Stimulated activated CD8-positive, alpha-beta memory T cell treated with anti-CD3 and anti-CD28 coated beads, Interleukin-15, amount 100 ng/mL, for 4 hours (primary cell): ENCODE measurements around the gene MYNN.
"Not testable (repeated sequence)": the region's sequence is repeated elsewhere in the genome, so short reads cannot be mapped to it uniquely, and the experiment has no call there.

Source experiments
- DNase-seq, 2 donors: peaks; one replicate each; pipeline ENCODE4 v3.0.0-alpha.2; 2020; ENCODE audit warnings: low read depth in 2 of 2

MYNN gene

DNA sequence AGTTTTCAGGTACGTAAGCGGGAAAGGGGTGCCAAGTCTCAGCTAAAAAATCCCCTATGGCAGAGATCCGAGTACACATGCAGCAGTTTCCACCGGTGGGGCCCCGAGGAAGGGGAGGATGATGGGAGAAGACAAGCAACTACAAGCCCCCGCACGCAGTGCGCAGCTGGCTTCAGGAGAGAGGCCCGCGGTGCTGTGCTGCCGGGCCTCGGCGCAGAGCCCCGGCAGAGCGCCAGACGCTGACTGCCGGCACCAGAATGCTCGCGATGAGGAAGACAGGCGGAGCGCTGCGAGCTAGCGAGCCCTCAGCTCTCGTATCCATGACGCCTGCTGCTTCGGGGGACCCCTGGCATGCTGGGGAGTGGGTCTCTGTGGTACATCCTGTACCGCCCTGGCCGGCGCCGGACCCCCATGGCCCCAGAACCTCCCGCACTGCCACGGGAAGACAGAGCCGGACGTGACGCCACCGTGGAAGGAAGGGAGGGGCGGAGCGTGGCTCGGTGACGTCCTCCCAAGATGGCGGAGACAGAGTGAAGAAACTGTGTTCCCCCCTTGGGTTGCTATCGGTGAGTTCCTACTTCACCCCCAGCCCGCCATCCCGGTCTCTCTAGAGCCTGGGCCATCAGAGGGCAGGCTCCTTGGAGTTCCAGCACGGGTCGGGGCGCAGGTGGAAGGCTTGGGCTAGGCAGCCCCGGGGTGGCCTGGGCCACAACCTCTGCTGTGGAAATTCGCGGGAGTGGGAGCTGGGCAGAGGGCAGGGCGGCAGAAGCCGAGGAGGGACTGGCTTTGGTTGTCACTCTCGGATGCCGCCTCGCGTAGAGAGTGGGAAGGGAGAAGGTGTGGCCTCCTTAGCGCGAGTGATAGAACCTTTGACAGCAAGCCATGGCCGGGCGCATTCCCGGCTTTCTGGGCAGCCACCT lies at the start of gene MYNN:
MYNN (plus strand) TSS at position 500 of the 920 bp plus-strand sequence. CDS start 900 bp downstream, outside the sequence.
- peak; percentile 86 to 88 for DNase-seq

- not testable (repeated sequence) for DNase-seq
Observed at GRCh38 chr3:169731857-169732256, 41.3 kb upstream of the MYNN start.

- DNase-seq, result no peak
Observed at GRCh38 chr3:169739067-169739466, 34.1 kb upstream of the MYNN start.

- no peak for DNase-seq
Observed at GRCh38 chr3:169744366-169745054, 28.7 kb upstream of the MYNN start.

DNA sequence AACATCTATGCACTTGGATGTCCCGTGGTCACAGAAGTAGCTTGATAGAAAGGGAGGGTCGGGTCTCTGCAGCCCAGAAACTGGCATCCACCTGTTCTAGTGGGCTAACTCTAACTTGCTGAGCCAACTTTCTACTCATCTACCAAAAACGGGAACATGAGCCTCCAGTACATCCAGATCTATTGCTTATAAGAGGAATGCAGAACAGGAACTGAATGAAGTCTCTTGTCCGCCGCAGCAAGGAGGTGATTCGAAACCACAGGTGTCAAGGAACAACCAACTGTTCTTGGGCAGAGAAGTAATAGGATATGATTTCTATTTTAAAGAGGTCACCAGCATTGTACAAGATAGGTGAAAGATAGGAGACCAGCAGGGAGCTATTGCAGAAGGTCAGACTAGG lies 26.3 kb upstream of the MYNN start:
- no peak for DNase-seq

- no peak for DNase-seq
Observed at GRCh38 chr3:169748670-169749069, 24.5 kb upstream of the MYNN start.

- no peak for DNase-seq
Observed at GRCh38 chr3:169750665-169751064, 22.5 kb upstream of the MYNN start.

DNA sequence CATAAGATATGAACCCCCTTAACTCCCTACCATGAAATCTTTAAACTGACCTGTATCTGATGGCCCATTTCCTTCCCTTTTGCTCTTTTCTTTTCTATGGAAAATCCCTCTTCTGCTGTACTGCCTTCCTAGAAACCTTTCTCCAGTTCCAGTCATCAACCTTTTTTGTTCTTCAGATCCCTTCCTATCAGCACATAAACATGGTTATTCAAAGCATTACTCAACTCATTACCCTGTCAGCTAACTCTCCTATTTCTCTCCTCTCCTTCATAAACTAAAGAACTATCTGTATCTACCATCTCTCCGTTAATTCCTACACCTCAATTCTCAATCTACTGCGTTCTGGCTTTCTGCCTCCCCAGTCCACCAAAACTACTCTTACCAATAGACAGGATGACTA lies 21.3 kb upstream of the MYNN start:
- DNase-seq, result no peak

DNA sequence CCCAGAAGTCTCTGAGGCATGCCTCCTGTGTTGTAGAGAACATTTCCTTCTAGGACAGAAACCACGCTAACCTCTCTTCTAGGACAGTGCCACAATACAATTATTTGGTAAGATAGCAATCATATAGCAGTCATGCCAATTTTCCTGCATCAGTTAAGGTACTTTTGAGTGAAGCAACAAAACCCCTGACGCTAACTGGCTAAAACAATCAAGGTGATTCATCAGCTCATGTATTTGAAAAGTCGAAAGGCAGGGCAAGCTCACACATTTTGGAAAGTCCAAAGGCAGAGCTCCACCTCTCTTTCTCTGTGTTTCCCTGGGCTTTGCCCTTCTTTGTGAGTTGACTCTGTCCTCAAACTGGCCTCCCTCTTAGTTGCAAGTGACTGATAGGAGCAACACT lies 18.5 kb upstream of the MYNN start:
- DNase-seq, result no peak

DNA sequence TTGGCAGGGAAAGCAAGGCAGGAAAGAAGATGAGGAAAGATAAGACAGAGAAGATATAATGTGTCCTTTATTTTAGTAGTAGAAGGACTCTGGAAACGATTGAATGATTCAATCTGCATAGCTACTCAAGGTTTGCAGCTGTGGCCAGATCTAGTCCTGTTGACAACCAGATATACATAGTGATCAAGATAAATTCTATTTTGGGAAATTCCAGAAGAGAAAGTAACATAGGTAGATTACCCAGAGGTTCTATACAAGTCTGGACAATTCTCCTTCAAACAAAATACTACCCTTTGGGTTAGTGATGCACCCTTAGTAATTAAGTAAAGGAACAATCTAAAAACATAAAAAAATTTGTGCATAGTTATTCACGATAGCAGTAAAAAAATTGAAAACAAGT lies 17.7 kb upstream of the MYNN start:
- DNase-seq, result no peak

GRCh38 chr3:169758359-169758994 lies 14.7 kb upstream of the MYNN start:
- DNase-seq, result no peak

GRCh38 chr3:169759256-169759655 lies 13.9 kb upstream of the MYNN start:
- DNase-seq, result no peak

DNA sequence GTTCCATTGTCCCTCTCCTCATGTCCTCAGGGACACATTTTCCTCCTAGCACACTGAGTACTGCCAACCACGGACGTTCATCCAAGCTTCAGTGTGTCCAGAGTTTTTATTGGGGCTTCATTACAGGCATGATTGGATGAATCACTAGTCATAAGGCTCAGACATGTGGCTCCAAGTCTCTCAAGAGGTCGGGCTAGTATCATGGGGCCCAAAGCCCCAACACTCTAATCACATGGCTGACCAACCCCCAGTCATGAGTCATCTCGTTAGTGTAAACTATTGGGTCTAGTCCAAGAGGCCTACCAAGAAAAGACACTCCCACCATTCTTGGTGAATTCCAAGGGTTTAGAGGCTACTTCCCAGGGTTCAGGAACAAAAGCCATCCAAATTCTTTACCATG lies 12.7 kb upstream of the MYNN start:
- DNase-seq, result no peak

- peak in 1 of 2 donors; percentile 44 for DNase-seq
Observed at GRCh38 chr3:169764312-169764881, 8.8 kb upstream of the MYNN start.

DNA sequence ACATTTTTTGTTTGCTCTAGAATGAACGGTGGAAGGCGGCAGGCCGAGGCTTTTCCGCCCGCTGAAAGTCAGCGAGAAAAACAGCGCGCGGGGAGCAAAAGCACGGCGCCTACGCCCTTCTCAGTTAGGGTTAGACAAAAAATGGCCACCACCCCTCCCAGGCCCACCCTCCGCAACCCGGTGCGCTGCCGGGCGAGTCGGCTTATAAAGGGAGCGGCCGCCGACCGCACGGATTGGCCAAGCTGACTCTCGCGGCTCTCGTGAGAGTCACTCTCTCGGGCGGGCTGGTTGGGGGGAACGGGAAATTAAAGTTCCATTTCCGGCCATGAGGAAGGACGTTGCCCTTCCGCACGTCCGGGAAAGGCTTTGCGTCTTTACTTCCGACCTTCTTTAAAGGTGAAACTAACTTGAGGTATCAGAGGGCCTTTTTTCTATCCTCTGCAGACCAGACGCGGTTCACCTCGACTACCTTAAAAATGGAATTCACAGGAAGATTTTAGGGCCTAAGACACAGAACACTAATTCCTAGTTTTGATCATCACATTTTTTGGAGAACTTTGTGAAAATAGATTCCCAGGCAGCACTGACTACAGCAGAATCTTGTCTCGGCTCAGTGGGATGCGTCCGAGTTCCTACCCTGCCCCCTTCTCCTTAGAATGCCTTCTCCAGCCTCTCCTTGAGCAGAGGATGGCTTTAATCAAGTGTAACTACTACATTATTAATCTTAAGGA lies 8.1 kb upstream of the MYNN start, which contains the start of gene TERC:
TERC (minus strand) TSS at position 179 of the 731 bp plus-strand sequence.
- DNase-seq, result peak; percentile 84 to 88

DNA sequence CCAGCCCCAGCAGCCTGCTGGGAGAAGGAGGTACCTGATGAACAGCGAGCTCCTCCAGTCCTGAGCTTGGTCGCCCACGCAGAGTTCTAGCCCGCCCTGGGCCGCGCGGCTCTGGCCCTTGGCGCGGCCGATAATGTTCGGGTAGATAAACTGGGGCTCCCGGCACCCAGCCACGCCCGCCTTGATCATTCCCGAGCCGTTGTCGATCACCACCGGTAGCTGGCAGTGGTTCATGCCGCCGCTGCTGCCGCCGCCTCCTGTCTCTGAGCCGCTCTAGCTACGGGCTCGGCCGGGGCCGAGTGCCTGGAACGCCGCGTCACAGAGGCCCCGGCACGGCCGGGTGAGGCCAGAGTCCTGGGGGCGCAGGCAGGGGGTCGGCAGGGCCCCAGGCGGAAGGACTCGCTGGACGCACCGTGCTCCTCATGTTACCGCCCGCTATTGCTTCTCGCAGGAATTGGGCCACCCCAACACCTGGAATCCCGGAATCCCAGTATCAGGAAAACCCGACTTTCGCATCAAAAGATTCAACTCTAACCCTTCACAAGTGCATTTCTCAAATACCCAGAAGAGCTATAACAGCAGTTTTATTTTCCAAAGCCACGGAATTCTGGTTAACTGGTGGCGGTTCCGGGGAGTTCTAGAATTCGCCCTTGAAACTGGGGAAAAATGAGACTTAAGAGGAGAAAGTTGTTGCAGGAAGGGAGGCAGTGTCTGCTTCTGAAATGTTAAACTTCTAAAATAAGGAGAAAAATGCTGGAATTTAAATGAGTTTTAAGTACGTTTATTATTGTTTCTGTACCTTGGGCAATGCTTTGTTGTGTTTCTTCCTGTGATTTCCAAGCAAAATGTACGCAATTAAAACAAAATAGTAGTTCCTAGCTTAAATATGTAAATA lies 3.7 kb upstream of the MYNN start, which contains the start of gene ACTRT3:
ACTRT3 (minus strand) TSS at position 275 of the 895 bp plus-strand sequence; CDS start at position 234, 41 bp downstream.
- DNase-seq, result peak in 1 of 2 donors; percentile 39

GRCh38 chr3:169771497-169772304 lies 1.5 kb upstream of the MYNN start:
- DNase-seq, result no peak

DNA sequence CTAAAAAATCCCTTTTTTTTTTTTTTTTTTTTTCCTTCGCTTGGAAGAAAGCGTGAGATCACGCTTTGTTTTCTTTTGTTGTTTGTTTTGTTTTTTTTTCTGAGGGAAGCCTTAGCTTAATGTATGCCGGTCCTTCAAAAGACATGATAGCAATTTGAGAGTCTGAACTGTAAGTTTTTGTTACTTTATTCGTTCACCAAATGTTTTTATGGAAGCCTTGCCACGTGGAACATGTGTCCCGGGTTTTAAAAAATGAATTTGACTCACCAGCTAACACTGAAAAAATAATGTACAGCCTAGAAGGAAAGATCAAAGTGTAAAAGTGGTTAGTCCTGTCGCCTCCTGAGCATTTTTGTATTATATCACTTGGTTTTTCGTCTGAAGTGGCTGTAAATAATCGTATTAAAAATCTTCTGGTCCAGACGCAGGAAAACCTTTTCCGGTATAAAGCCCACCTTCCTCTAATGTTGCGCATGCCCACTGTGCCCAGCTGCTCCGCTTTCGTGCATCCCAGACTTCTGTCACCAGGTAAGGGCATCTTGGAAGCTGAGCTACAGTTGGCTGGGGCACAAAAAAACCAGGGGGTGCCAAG lies 795 bp upstream of the MYNN start:
- DNase-seq, result peak in 1 of 2 donors; percentile 49

DNA sequence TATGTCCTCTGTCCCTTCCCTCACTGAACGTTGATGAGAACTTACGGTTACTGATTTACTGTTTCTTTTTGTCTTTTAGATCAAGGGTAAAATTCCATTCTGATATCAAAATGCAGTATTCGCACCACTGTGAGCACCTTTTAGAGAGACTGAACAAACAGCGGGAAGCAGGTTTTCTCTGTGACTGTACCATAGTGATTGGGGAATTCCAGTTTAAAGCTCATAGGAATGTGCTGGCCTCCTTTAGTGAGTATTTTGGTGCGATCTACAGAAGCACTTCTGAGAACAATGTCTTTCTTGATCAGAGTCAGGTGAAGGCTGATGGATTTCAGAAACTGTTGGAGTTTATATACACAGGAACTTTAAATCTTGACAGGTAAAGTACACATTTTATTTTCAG lies 990 bp downstream of the MYNN start:
- DNase-seq, result no peak
